HEK293 (cell line): ENCODE measurements around the gene ANKRD33B.

Source experiments
- CTCF ChIA-PET: fragments of 350-600 bp; formaldehyde crosslinking; extraction: SDS; loops from one replicate; lab custom pipeline; 2021; ENCODE audit warnings: antibody characterized with exemption; lab: Yijun Ruan, JAX
- POLR2A ChIA-PET: fragments of 300-600 bp; formaldehyde crosslinking; extraction: SDS; loops from one replicate; lab custom pipeline; 2020; ENCODE audit warnings: antibody characterized with exemption, inconsistent platforms; lab: Yijun Ruan, JAX
- H3K27ac ChIP-seq: fragments of 200-500 bp; sonication (Bioruptor generic); 2 replicates; pipeline ENCODE4 v1.5.1; 2014; ENCODE audit warnings: low read depth, low read length, control low read depth, inconsistent platforms; ENCODE audit errors: extremely low read depth
- H3K36me3 ChIP-seq, 2 experiments: fragments of 200-500 bp in 1 of 2; sonication (Bioruptor generic) in 1 of 2; 1 replicate in 1 of 2; 2 replicates in 1 of 2; pipeline ENCODE4 v1.5.1; 2014 to 2017; ENCODE audit warnings: inconsistent platforms in 2 of 2, low read length in 2 of 2; ENCODE audit not compliant: control insufficient read depth in 2 of 2, insufficient read depth in 1 of 2
- H3K4me1 ChIP-seq: fragments of 200-500 bp; sonication (Bioruptor generic); 2 replicates; pipeline ENCODE4 v1.5.1; 2014; ENCODE audit warnings: mild to moderate bottlenecking, low read length, inconsistent platforms; ENCODE audit not compliant: control insufficient read depth, insufficient read depth
- H3K4me3 ChIP-seq: 2 replicates; pipeline ENCODE4 v1.5.1; 2011; ENCODE audit warnings: low read depth, mild to moderate bottlenecking, control low read depth, low read length, moderate library complexity
- H3K9me3 ChIP-seq: fragments of 200-500 bp; sonication (Bioruptor generic); 2 replicates; pipeline ENCODE4 v1.5.1; 2014; ENCODE audit warnings: low read depth, low read length, inconsistent platforms; ENCODE audit not compliant: control insufficient read depth, insufficient read depth
- BCL6B ChIP-seq: fragments of 450-650 bp; formaldehyde crosslinking; IDR thresholded peaks from 2 replicates; pipeline ENCODE4 v1.5.1; 2017; ENCODE audit warnings: missing biosample characterization, missing genetic modification characterization
- REST ChIP-seq: fragments of 450-650 bp; formaldehyde crosslinking; IDR thresholded peaks from 2 replicates; pipeline ENCODE4 v1.5.1; 2016; ENCODE audit warnings: missing biosample characterization, missing genetic modification characterization
- SP7 ChIP-seq: fragments of 450-650 bp; formaldehyde crosslinking; IDR thresholded peaks from 2 replicates; pipeline ENCODE4 v1.5.1; 2016; ENCODE audit warnings: missing biosample characterization, missing genetic modification characterization
- ZBTB1 ChIP-seq: fragments of 450-650 bp; formaldehyde crosslinking; IDR thresholded peaks from 2 replicates; pipeline ENCODE4 v1.5.1; 2016; ENCODE audit warnings: missing biosample characterization, missing genetic modification characterization
- ZFP37 ChIP-seq: fragments of 450-650 bp; formaldehyde crosslinking; IDR thresholded peaks from 2 replicates; pipeline ENCODE4 v1.5.1; 2016; ENCODE audit warnings: missing biosample characterization, missing genetic modification characterization
- ZNF10 ChIP-seq: fragments of 450-650 bp; formaldehyde crosslinking; IDR thresholded peaks from 2 replicates; pipeline ENCODE4 v1.5.1; 2017; ENCODE audit warnings: missing biosample characterization, missing genetic modification characterization
- ZNF114 ChIP-seq: fragments of 450-650 bp; formaldehyde crosslinking; IDR thresholded peaks from 2 replicates; pipeline ENCODE4 v1.5.0; 2017; ENCODE audit warnings: missing biosample characterization, missing genetic modification characterization
- ZNF132 ChIP-seq: fragments of 450-650 bp; formaldehyde crosslinking; IDR thresholded peaks from 2 replicates; pipeline ENCODE4 v1.5.1; 2017; ENCODE audit warnings: missing biosample characterization, missing genetic modification characterization, borderline replicate concordance
- ZNF16 ChIP-seq: fragments of 450-650 bp; formaldehyde crosslinking; IDR thresholded peaks from 2 replicates; pipeline ENCODE4 v1.5.1; 2016; ENCODE audit warnings: low read depth, missing biosample characterization, missing genetic modification characterization
- ZNF174 ChIP-seq: fragments of 450-650 bp; formaldehyde crosslinking; IDR thresholded peaks from 2 replicates; pipeline ENCODE4 v1.5.0; 2017; ENCODE audit warnings: missing biosample characterization, mild to moderate bottlenecking, missing genetic modification characterization
- ZNF266 ChIP-seq: fragments of 450-650 bp; formaldehyde crosslinking; IDR thresholded peaks from 2 replicates; pipeline ENCODE4 v1.5.1; 2016; ENCODE audit warnings: missing biosample characterization, missing genetic modification characterization, low read depth
- ZNF280C ChIP-seq: fragments of 450-650 bp; formaldehyde crosslinking; IDR thresholded peaks from 2 replicates; pipeline ENCODE4 v1.5.1; 2016; ENCODE audit warnings: missing biosample characterization, missing genetic modification characterization
- ZNF292 ChIP-seq: fragments of 450-650 bp; formaldehyde crosslinking; IDR thresholded peaks from 2 replicates; pipeline ENCODE4 v1.5.1; 2016; ENCODE audit warnings: low read depth, missing biosample characterization, missing genetic modification characterization, borderline replicate concordance
- ZNF366 ChIP-seq: fragments of 450-650 bp; formaldehyde crosslinking; conservative IDR thresholded peaks from 2 replicates; pipeline ENCODE4 v1.5.1; 2016; ENCODE audit warnings: missing biosample characterization, missing genetic modification characterization
- ZNF394 ChIP-seq: fragments of 450-650 bp; formaldehyde crosslinking; IDR thresholded peaks from 2 replicates; pipeline ENCODE4 v1.5.1; 2016; ENCODE audit warnings: missing biosample characterization, missing genetic modification characterization, mild to moderate bottlenecking, moderate library complexity, borderline replicate concordance
- ZNF521 ChIP-seq: fragments of 450-650 bp; formaldehyde crosslinking; IDR thresholded peaks from 2 replicates; pipeline ENCODE4 v1.5.1; 2017; ENCODE audit warnings: missing biosample characterization, mild to moderate bottlenecking, missing genetic modification characterization
- ZNF561 ChIP-seq: fragments of 450-650 bp; IDR thresholded peaks from 2 replicates; pipeline ENCODE4 v1.5.1; 2018; ENCODE audit warnings: missing biosample characterization, missing genetic modification characterization, borderline replicate concordance
- ZNF596 ChIP-seq: fragments of 450-650 bp; IDR thresholded peaks from 2 replicates; pipeline ENCODE4 v1.5.0; 2018; ENCODE audit warnings: missing biosample characterization, mild to moderate bottlenecking, missing genetic modification characterization, moderate library complexity
- ZNF621 ChIP-seq: fragments of 450-650 bp; formaldehyde crosslinking; IDR thresholded peaks from 2 replicates; pipeline ENCODE4 v1.5.1; 2017; ENCODE audit warnings: missing biosample characterization, missing genetic modification characterization
- ZNF645 ChIP-seq: fragments of 450-650 bp; formaldehyde crosslinking; IDR thresholded peaks from 2 replicates; pipeline ENCODE4; 2016; ENCODE audit warnings: missing biosample characterization, missing genetic modification characterization
- ZNF660 ChIP-seq: fragments of 450-650 bp; IDR thresholded peaks from 2 replicates; pipeline ENCODE4 v1.5.1; 2018; ENCODE audit warnings: missing biosample characterization, mild to moderate bottlenecking, missing genetic modification characterization
- ZNF692 ChIP-seq: fragments of 450-650 bp; formaldehyde crosslinking; IDR thresholded peaks from 2 replicates; pipeline ENCODE4 v1.5.1; 2016; ENCODE audit warnings: missing biosample characterization, missing genetic modification characterization
- ZNF776 ChIP-seq: fragments of 450-650 bp; formaldehyde crosslinking; IDR thresholded peaks from 2 replicates; pipeline ENCODE4 v1.5.0; 2017; ENCODE audit warnings: missing biosample characterization, missing genetic modification characterization, borderline replicate concordance
- ZNF777 ChIP-seq: fragments of 450-650 bp; formaldehyde crosslinking; IDR thresholded peaks from 2 replicates; pipeline ENCODE4 v1.5.1; 2017; ENCODE audit warnings: missing biosample characterization, missing genetic modification characterization, borderline replicate concordance

ANKRD33B gene

GRCh38 chr5:10622810-10623209, 58.9 kb downstream of the ANKRD33B start (continued):
- TF ChIP-seq ZNF16, result no peak
- TF ChIP-seq ZNF174 (tag by site-specific recombination), result no peak
- no peak for TF ChIP-seq ZNF132 (tag by site-specific recombination)
- TF ChIP-seq ZNF521 (tag by site-specific recombination), result no peak
- no peak for TF ChIP-seq ZNF776 (tag by site-specific recombination)

GRCh38 chr5:10623305-10623910, 59.5 kb downstream of the ANKRD33B start:
- no peaks in the 10 kb centered on the region; a peak in 1 of 3 replicates for H3K36me3 ChIP-seq
- H3K9me3 ChIP-seq, result no peaks in the 10 kb centered on the region
- TF ChIP-seq ZNF660 (no peak), ZNF10 (tag by site-specific recombination) (no peak), REST (no peak), ZNF266 (no peak)
- CTCF ChIA-PET, result interaction anchor here (1.0 to 6.5 kb wide), 3 partner anchors 8 to 170 kb away, joined by 4 to 175 read pairs (median 6); no protein-coding TSS in a partner anchor
- POLR2A ChIA-PET, result no interaction called here
- H3K4me3 ChIP-seq, result no peak overlapping the region
- no peak overlapping the region for H3K27ac ChIP-seq
- H3K4me1 ChIP-seq, result peaks cover 7% of the 10 kb centered on the region

GRCh38 chr5:10624206-10624605, 60.3 kb downstream of the ANKRD33B start:
- ChIA-PET CTCF (interaction anchor here (0.5 to 6.5 kb wide), 4 partner anchors 21 to 171 kb away, joined by 3 to 175 read pairs (median 4); no protein-coding TSS in a partner anchor), POLR2A (no interaction called here)
- no peaks in the 10 kb centered on the region; a peak in 1 of 3 replicates for H3K36me3 ChIP-seq
- no peak overlapping the region for H3K27ac ChIP-seq
- no peaks in the 10 kb centered on the region for H3K9me3 ChIP-seq
- H3K4me1 ChIP-seq, result peaks cover 7% of the 10 kb centered on the region
- no peak overlapping the region for H3K4me3 ChIP-seq
- TF ChIP-seq BCL6B (tag by site-specific recombination) (no peak), ZNF114 (tag by site-specific recombination) (no peak), ZFP37 (no peak), ZNF292 (tag by site-specific recombination) (no peak), ZNF561 (tag by site-specific recombination) (no peak), ZNF366 (tag by site-specific recombination) (no peak), SP7 (tag by site-specific recombination) (no peak), ZNF692 (tag by site-specific recombination) (no peak), ZNF621 (no peak), ZNF596 (tag by site-specific recombination) (no peak), ZBTB1 (tag by site-specific recombination) (no peak), ZNF645 (tag by site-specific recombination) (no peak), ZNF280C (tag by site-specific recombination) (no peak), ZNF394 (tag by site-specific recombination) (no peak), ZNF777 (no peak)
